ENCODE measurements around the gene LRRC71. TPM values are rescaled to one million over a fixed set of nuclear protein-coding genes. Genes with fewer than 3 reads are reported as not detected.

The LRRC71 gene
- total and polyA plus RNA-seq, 2 of the 13 experiments (the other 11 are each of a cell fraction or from before 2014, with no cell fraction given) = not detected

DNA sequence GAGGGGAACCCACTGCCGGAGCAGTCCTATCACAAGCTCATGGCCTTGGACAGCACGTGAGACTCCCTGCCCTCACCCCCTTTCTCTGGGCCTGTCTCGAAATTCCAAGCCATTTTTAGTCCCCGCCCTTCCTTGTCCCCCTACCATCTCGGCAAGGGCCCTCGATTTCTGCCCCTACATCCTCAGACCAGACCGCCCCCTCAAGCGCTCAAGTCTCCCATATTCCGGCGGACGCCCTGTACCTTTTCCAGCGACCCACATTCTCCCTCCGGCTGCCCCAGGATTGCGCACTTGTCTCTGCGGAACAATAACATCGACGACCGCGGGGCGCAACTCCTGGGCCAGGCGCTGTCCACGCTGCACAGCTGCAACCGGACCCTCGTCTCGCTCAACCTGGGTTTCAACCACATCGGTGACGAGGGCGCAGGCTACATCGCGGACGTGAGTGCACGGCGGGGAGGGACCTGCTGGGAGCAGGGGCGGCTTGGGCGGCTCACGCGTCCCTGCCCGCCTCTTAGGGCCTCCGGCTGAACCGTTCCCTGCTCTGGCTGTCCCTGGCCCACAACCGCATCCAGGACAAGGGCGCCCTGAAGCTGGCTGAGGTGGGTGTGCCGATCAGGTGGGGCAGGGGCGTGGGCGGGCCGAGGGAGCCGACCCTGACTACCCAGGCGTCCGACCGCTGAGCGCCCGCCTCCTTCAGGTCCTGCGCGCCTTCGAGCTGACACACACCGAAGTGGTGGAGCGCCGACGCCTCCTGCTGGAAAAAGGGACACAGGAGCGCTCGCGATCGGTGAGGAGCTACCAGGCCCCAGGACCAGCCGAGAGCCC is 7.0 kb downstream of the LRRC71 start (continued):
- TF ChIP-seq, protein P1, sequence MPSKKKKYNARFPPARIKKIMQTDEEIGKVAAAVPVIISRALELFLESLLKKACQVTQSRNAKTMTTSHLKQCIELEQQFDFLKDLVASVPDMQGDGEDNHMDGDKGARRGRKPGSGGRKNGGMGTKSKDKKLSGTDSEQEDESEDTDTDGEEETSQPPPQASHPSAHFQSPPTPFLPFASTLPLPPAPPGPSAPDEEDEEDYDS (CRISPR knock-in tag; IDR thresholded peaks at IDR 0.05) = no peak
- TF ChIP-seq ZNF572 (CRISPR knock-in tag; IDR thresholded peaks at IDR 0.05) (no peak), SSRP1 (CRISPR knock-in tag; IDR thresholded peaks at IDR 0.05) (no peak), ZBTB7B (CRISPR knock-in tag; IDR thresholded peaks at IDR 0.05) (0 out of 2 replicates have a peak, but pooled peaks have one; percentile 22), MAFK (conservative IDR thresholded peaks at IDR 0.05 in 1 of 2, IDR thresholded peaks at IDR 0.05 in 1 of 2; ENCODE audit: low read length in 2 of 2) (no peak), ZNF451 (CRISPR knock-in tag; IDR thresholded peaks at IDR 0.05) (0 out of 2 replicates have a peak, but pooled peaks have one; percentile 36), DNMT3B (CRISPR knock-in tag; conservative IDR thresholded peaks at IDR 0.05) (no peak), MTF2 (CRISPR knock-in tag; IDR thresholded peaks at IDR 0.05; ENCODE audit: borderline replicate concordance) (peak; percentile 85; the same call in 1 of the 2 replicates), XBP1 (CRISPR knock-in tag; IDR thresholded peaks at IDR 0.05) (no peak), FOXK2 (IDR thresholded peaks at IDR 0.05) (no peak), ZNF574 (CRISPR knock-in tag; IDR thresholded peaks at IDR 0.05) (0 out of 2 replicates have a peak, but pooled peaks have one; percentile 17), EEA1 (CRISPR knock-in tag; IDR thresholded peaks at IDR 0.05; ENCODE audit: borderline replicate concordance) (no peak), ZNF205 (CRISPR knock-in tag; IDR thresholded peaks at IDR 0.05) (peak; percentile 100), ARNT2 (CRISPR knock-in tag; IDR thresholded peaks at IDR 0.05; ENCODE audit: low read depth) (no peak), ARID2 (CRISPR knock-in tag; IDR thresholded peaks at IDR 0.05; ENCODE audit: borderline replicate concordance) (0 out of 2 replicates have a peak, but pooled peaks have one; percentile 53), ZNF382 (CRISPR knock-in tag; IDR thresholded peaks at IDR 0.05; ENCODE audit: borderline replicate concordance) (no peak), EED (CRISPR knock-in tag; IDR thresholded peaks at IDR 0.05) (0 out of 2 replicates have a peak, but pooled peaks have one; percentile 45), ZNF326 (CRISPR knock-in tag; IDR thresholded peaks at IDR 0.05; ENCODE audit: borderline replicate concordance) (no peak), ZFP91 (CRISPR knock-in tag; IDR thresholded peaks at IDR 0.05; ENCODE audit: borderline replicate concordance) (peak; percentile 37; the same call in 1 of the 2 replicates), CEBPB (IDR thresholded peaks at IDR 0.05; ENCODE audit: borderline replicate concordance, low read depth, low read length) (no peak)
- TF ChIP-seq, protein P2, sequence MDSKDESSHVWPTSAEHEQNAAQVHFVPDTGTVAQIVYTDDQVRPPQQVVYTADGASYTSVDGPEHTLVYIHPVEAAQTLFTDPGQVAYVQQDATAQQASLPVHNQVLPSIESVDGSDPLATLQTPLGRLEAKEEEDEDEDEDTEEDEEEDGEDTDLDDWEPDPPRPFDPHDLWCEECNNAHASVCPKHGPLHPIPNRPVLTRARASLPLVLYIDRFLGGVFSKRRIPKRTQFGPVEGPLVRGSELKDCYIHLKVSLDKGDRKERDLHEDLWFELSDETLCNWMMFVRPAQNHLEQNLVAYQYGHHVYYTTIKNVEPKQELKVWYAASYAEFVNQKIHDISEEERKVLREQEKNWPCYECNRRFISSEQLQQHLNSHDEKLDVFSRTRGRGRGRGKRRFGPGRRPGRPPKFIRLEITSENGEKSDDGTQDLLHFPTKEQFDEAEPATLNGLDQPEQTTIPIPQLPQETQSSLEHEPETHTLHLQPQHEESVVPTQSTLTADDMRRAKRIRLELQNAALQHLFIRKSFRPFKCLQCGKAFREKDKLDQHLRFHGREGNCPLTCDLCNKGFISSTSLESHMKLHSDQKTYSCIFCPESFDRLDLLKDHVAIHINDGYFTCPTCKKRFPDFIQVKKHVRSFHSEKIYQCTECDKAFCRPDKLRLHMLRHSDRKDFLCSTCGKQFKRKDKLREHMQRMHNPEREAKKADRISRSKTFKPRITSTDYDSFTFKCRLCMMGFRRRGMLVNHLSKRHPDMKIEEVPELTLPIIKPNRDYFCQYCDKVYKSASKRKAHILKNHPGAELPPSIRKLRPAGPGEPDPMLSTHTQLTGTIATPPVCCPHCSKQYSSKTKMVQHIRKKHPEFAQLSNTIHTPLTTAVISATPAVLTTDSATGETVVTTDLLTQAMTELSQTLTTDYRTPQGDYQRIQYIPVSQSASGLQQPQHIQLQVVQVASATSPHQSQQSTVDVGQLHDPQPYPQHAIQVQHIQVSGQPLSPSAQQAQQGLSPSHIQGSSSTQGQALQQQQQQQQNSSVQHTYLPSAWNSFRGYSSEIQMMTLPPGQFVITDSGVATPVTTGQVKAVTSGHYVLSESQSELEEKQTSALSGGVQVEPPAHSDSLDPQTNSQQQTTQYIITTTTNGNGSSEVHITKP (CRISPR knock-in tag; IDR thresholded peaks at IDR 0.05; ENCODE audit: low read depth) = no peak

Data from HepG2 (cell line).